Kidney (tissue), 14 donors: Measurements from ENCODE around the gene MED14. TPM values are rescaled to one million over a fixed set of nuclear protein-coding genes. Genes with fewer than 3 reads are reported as not detected.

Experiments used
- DNase-seq, 5 donors: peaks; one replicate each; pipeline ENCODE4 v3.0.0-alpha.2; 2013 to 2020
- FAIRE-seq: peaks from 2 replicates; lab custom pipeline; 2012; peaks lifted over from hg19 to GRCh38; lab: Jason Lieb, UNC
- H3K27ac ChIP-seq, 2 donors: one replicate each; pipeline ENCODE4 v1.7.0; 2013; ENCODE audit warnings: low read depth in 2 of 2, low read length in 2 of 2, inconsistent platforms in 1 of 2
- H3K27me3 ChIP-seq: one replicate; pipeline ENCODE4 v1.7.1; 2013; ENCODE audit warnings: low read length, inconsistent platforms; ENCODE audit not compliant: control insufficient read depth, insufficient read depth
- H3K36me3 ChIP-seq, 3 donors: one replicate each; pipeline versions ENCODE4 v1.7.0 to v1.7.1; 2013; ENCODE audit warnings: low read length in 3 of 3, control low read depth in 1 of 3, inconsistent platforms in 1 of 3; ENCODE audit not compliant: insufficient read depth in 3 of 3, control insufficient read depth in 2 of 3
- H3K4me1 ChIP-seq, 3 donors: one replicate each; pipeline versions ENCODE4 v1.7.0 to v1.7.1; 2013; ENCODE audit warnings: low read length in 3 of 3, inconsistent platforms in 1 of 3, low read depth in 1 of 3; ENCODE audit not compliant: control insufficient read depth in 2 of 3, insufficient read depth in 2 of 3
- H3K4me3 ChIP-seq, 3 donors: one replicate each; pipeline versions ENCODE4 v1.7.0 to v1.8.1; 2013; ENCODE audit warnings: low read length in 3 of 3, control low read depth in 1 of 3, inconsistent platforms in 1 of 3
- H3K9ac ChIP-seq, 3 donors: one replicate each; pipeline versions ENCODE4 v1.7.0 to v1.7.1; 2013; ENCODE audit warnings: low read length in 3 of 3, control low read depth in 1 of 3, inconsistent platforms in 1 of 3
- H3K9me3 ChIP-seq, 3 donors: one replicate each; pipeline versions ENCODE4 v1.7.0 to v1.7.1; 2013; ENCODE audit warnings: low read length in 3 of 3, control low read depth in 1 of 3, inconsistent platforms in 1 of 3; ENCODE audit not compliant: control insufficient read depth in 2 of 3, insufficient read depth in 1 of 3
- CTCF ChIP-seq: IDR thresholded peaks from 3 replicates; pipeline ENCODE4 v1.5.1; 2012; ENCODE audit warnings: mild to moderate bottlenecking, moderate library complexity, borderline replicate concordance; ENCODE audit not compliant: insufficient read depth; ENCODE audit errors: extremely low read depth
- intact Hi-C: fragments of 100-400 bp; cut with DNase I; formaldehyde crosslinking; loops from one replicate; pipeline ENCODE4 v1.11.1; 2022
- polyA plus RNA-seq: library from polyadenylated mRNA; stranded (reverse); fragments of 350-450 nt; fragmentation: Illumina TruSeq; extraction: RNeasy Lipid Tissue Mini Kit (QIAGEN cat#74804); gene quantifications from one replicate; pipeline ENCODE4 v1.2.3, GENCODE V29; 2014; ENCODE audit warnings: low read depth, low replicate concordance; ENCODE audit not compliant: insufficient read depth
- total RNA-seq: library from RNA; stranded (reverse); fragmentation: NEBNext Ultra II Directional; extraction: Animal tissue kit (Norgen Biotek cat#: 25700); gene quantifications from one replicate; pipeline ENCODE4 v1.2.1, GENCODE V29; 2021
- donor health status: control.
- donor health status: control.
- donor health status: control.
- donor health status: control.
- donor health status: control.
- donor health status: DM: yes; HTN: yes; CAD: no.
- donor health status: Normal renal cell carcinoma (clear cell type).

Gene MED14
- total and polyA plus RNA-seq, 2 donors from 2014 or later, result 5.9 to 53.7 TPM

GRCh38 chrX:40759374-40759773, 24.0 kb upstream of the MED14 start:
- Histone ChIP-seq H3K36me3 (no peaks in the 10 kb centered on the region), H3K9ac (no peak overlapping the region), H3K4me1 (no peaks in the 10 kb centered on the region), H3K27me3 (no peaks in the 10 kb centered on the region), H3K9me3 (no peaks in the 10 kb centered on the region), H3K27ac (no peak overlapping the region), H3K4me3 (no peak overlapping the region)
- FAIRE-seq, result no peak
- no peak for TF ChIP-seq CTCF
- no peak for DNase-seq
- intact Hi-C loops, result no loop called here

GRCh38 chrX:40757058-40757457, 21.7 kb upstream of the MED14 start:
- H3K36me3 ChIP-seq, result no peaks in the 10 kb centered on the region
- TF ChIP-seq CTCF, result no peak
- H3K4me3 ChIP-seq, result no peak overlapping the region
- no peaks in the 10 kb centered on the region for H3K4me1 ChIP-seq
- no peak for DNase-seq
- no peaks in the 10 kb centered on the region for H3K9me3 ChIP-seq
- no peak for FAIRE-seq
- H3K9ac ChIP-seq, result no peak overlapping the region
- intact Hi-C loops, result no loop called here
- H3K27ac ChIP-seq, result no peak overlapping the region
- no peaks in the 10 kb centered on the region for H3K27me3 ChIP-seq

DNA sequence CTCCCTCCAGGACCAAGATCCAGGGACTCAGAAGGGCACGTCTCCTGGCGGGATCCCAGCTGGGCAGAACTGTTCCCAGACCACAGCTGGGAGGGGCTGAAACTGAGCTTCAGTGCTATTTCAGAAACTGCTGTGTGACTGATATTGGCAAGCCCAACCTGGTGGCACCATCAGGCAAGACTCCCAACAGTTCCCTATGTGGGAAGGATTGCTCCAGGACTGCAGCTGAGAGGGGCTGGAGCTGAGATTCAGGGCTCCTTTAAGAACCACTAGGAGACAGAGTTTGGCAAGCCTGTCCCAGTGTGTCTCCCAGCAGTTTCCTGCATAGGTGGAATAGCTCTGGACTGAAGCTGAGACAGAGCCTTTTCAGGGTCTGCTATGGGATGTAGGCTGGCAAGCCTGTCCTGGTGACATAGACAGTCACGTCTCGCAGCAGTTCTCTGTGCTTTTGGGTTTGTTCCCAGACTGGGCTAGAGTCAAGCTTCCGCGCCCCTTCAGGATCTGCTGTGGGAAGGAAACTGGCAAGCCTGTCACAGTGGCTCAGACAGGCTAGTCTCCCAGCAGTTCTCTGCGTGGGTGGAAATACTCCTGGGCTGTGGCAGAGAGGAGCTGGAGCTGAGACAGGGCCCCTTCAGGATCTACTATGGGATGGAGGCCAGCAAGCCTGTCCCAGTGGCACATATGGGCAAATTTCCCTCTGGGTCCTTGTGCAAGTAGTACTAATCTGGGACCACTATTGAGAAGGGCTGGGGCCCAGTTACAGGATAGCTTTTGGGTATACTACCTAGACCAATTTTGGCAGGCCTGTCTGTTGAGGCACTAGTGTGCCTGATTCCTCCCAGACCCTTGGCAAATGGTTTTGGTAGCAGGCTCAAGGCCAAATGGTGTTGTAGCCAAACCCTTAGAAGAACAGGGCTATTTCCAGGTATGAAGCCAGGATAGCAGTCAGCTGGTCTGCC, 20.2 kb upstream of the MED14 start:
- H3K36me3 ChIP-seq, result no peaks in the 10 kb centered on the region
- no peak overlapping the region for H3K27ac ChIP-seq
- no peak for FAIRE-seq
- H3K4me1 ChIP-seq, result no peaks in the 10 kb centered on the region
- no peak for DNase-seq
- no peak overlapping the region for H3K9ac ChIP-seq
- intact Hi-C loops, result no loop called here
- no peak for TF ChIP-seq CTCF
- H3K9me3 ChIP-seq, result no peaks in the 10 kb centered on the region
- no peaks in the 10 kb centered on the region for H3K27me3 ChIP-seq
- H3K4me3 ChIP-seq, result no peak overlapping the region
